A673 (cell line): ENCODE measurements around the gene ZBTB22.

Experiments used
- CTCF ChIP-seq: fragments of 300-800, 200-600 bp; sonication (generic); conservative IDR thresholded peaks from 2 replicates; pipeline ENCODE4 v1.5.1; 2017; ENCODE audit warnings: low read depth, mild to moderate bottlenecking, antibody characterized with exemption, low read length, moderate library complexity, mixed read lengths
- EZH2 ChIP-seq: fragments of 200-600 bp; sonication (generic); IDR thresholded peaks from 2 replicates; pipeline ENCODE4 v1.6.1; 2017; ENCODE audit warnings: borderline replicate concordance, low read depth, mild to moderate bottlenecking, mixed read lengths, antibody characterized with exemption, low read length; ENCODE audit not compliant: poor library complexity, severe bottlenecking

- TF ChIP-seq CTCF = no peak
- TF ChIP-seq EZH2 = no peak
Observed at GRCh38 chr6:33347816-33348215, 30.3 kb upstream of the ZBTB22 start.
